HEK293T (cell line): ENCODE data around the gene UBC.

Source experiments
- ARNT ChIP-seq: fragments of 450-650 bp; IDR thresholded peaks from 2 replicates; pipeline ENCODE4 v1.6.1; 2017; ENCODE audit warnings: mild to moderate bottlenecking
- BHLHE40 ChIP-seq: fragments of 450-650 bp; IDR thresholded peaks from 2 replicates; pipeline ENCODE4 v1.6.1; 2016; ENCODE audit warnings: mild to moderate bottlenecking, moderate library complexity, borderline replicate concordance
- CTBP1 ChIP-seq: fragments of 450-650 bp; IDR thresholded peaks from 2 replicates; pipeline ENCODE4 v1.6.1; 2016; ENCODE audit warnings: borderline replicate concordance
- FOXA1 ChIP-seq: fragments of 450-650 bp; IDR thresholded peaks from 2 replicates; pipeline ENCODE4 v1.6.1; 2016; ENCODE audit warnings: mild to moderate bottlenecking
- FOXM1 ChIP-seq: fragments of 450-650 bp; IDR thresholded peaks from 2 replicates; pipeline ENCODE4 v1.6.1; 2017; ENCODE audit warnings: mild to moderate bottlenecking, borderline replicate concordance
- HDGF ChIP-seq: fragments of 450-650 bp; IDR thresholded peaks from 2 replicates; pipeline ENCODE4 v1.6.1; 2017; ENCODE audit warnings: antibody characterized with exemption, borderline replicate concordance
- NFRKB ChIP-seq: fragments of 450-650 bp; IDR thresholded peaks from 2 replicates; pipeline ENCODE4 v1.6.1; 2016; ENCODE audit warnings: mild to moderate bottlenecking, moderate library complexity
- SP1 ChIP-seq: fragments of 450-650 bp; IDR thresholded peaks from 2 replicates; pipeline ENCODE4 v1.6.1; 2017
- SUZ12 ChIP-seq: fragments of 450-650 bp; IDR thresholded peaks from 2 replicates; pipeline ENCODE4 v1.6.1; 2016; ENCODE audit warnings: mild to moderate bottlenecking
- TARDBP ChIP-seq: fragments of 450-650 bp; IDR thresholded peaks from 2 replicates; pipeline ENCODE4 v1.6.1; 2016
- ZNF384 ChIP-seq: fragments of 450-650 bp; IDR thresholded peaks from 2 replicates; pipeline ENCODE4 v1.6.1; 2016
- TF ChIP-seq, protein P1 (sequence below): fragments of 450-650 bp; IDR thresholded peaks from 2 replicates; pipeline ENCODE4 v1.6.1; 2016

- TF ChIP-seq BHLHE40: no peak
- no peak for TF ChIP-seq CTBP1
- TF ChIP-seq HDGF: no peak
- no peak for TF ChIP-seq ZNF384
- TF ChIP-seq FOXM1: no peak
- TF ChIP-seq SUZ12: no peak
- TF ChIP-seq, protein P1, sequence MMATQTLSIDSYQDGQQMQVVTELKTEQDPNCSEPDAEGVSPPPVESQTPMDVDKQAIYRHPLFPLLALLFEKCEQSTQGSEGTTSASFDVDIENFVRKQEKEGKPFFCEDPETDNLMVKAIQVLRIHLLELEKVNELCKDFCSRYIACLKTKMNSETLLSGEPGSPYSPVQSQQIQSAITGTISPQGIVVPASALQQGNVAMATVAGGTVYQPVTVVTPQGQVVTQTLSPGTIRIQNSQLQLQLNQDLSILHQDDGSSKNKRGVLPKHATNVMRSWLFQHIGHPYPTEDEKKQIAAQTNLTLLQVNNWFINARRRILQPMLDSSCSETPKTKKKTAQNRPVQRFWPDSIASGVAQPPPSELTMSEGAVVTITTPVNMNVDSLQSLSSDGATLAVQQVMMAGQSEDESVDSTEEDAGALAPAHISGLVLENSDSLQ: no peak
- no peak for TF ChIP-seq TARDBP
- TF ChIP-seq NFRKB: no peak
- TF ChIP-seq FOXA1: no peak
- TF ChIP-seq ARNT: no peak
- TF ChIP-seq SP1: no peak
Observed at GRCh38 chr12:124949779-124950728, 35.6 kb upstream of the UBC start.
